Loucy (cell line): Measurements from ENCODE around the gene ANKFY1.

Experiments used
- H2AFZ ChIP-seq: fragments of 200-600 bp; sonication (generic); 2 replicates; pipeline ENCODE4 v1.6.0; 2016; ENCODE audit warnings: antibody characterized with exemption, mild to moderate bottlenecking, low read length, moderate library complexity
- H3F3A ChIP-seq: fragments of 200-600 bp; 2 replicates; pipeline ENCODE4 v1.6.0; 2016; ENCODE audit warnings: antibody characterized with exemption, low read depth, mild to moderate bottlenecking
- H3K27me3 ChIP-seq: fragments of 200-600 bp; sonication (generic); 2 replicates; pipeline ENCODE4 v1.6.1; 2014; ENCODE audit warnings: low read length, mild to moderate bottlenecking; ENCODE audit not compliant: insufficient read depth, poor library complexity, severe bottlenecking
- H3K36me3 ChIP-seq: fragments of 200-600 bp; sonication (generic); 2 replicates; pipeline ENCODE4 v1.6.1; 2016; ENCODE audit warnings: low read length; ENCODE audit not compliant: insufficient read depth
- H3K4me1 ChIP-seq: fragments of 200-600 bp; sonication (generic); 2 replicates; pipeline ENCODE4 v1.5.1; 2014; ENCODE audit warnings: low read length, mild to moderate bottlenecking; ENCODE audit not compliant: insufficient read depth, poor library complexity, severe bottlenecking
- H3K4me2 ChIP-seq: fragments of 200-600 bp; sonication (generic); 2 replicates; pipeline ENCODE4 v1.6.0; 2014; ENCODE audit warnings: antibody characterized with exemption, low read length, low read depth, mild to moderate bottlenecking; ENCODE audit not compliant: poor library complexity, severe bottlenecking
- H3K4me3 ChIP-seq: fragments of 200-600 bp; sonication (generic); 2 replicates; pipeline ENCODE4 v1.5.1; 2014; ENCODE audit warnings: low read length, mild to moderate bottlenecking, mixed read lengths; ENCODE audit not compliant: poor library complexity, severe bottlenecking
- H3K79me2 ChIP-seq: fragments of 200-600 bp; sonication (generic); 2 replicates; pipeline ENCODE4 v1.6.1; 2014; ENCODE audit warnings: low read length; ENCODE audit not compliant: insufficient read depth
- H3K9ac ChIP-seq: fragments of 200-600 bp; sonication (generic); 2 replicates; pipeline ENCODE4 v1.6.0; 2014; ENCODE audit warnings: mild to moderate bottlenecking, low read depth, low read length, moderate library complexity; ENCODE audit not compliant: poor library complexity, severe bottlenecking
- H3K9me2 ChIP-seq: fragments of 200-600 bp; sonication (generic); replicated peaks from 2 replicates; pipeline ENCODE4 v1.6.1; 2016; ENCODE audit warnings: low read depth, low read length, mixed read lengths
- H3K9me3 ChIP-seq: fragments of 200-600 bp; sonication (generic); 2 replicates; pipeline ENCODE4 v1.6.1; 2014; ENCODE audit warnings: mild to moderate bottlenecking, antibody characterized with exemption, low read length, low read depth; ENCODE audit not compliant: insufficient read depth
- H4K20me1 ChIP-seq: fragments of 200-600 bp; sonication (generic); 2 replicates; pipeline ENCODE4 v1.6.0; 2014; ENCODE audit warnings: antibody characterized with exemption, low read length, mild to moderate bottlenecking; ENCODE audit not compliant: insufficient read depth, poor library complexity, severe bottlenecking
- CTCF ChIP-seq: fragments of 200-600 bp; sonication (generic); conservative IDR thresholded peaks from 2 replicates; pipeline ENCODE4 v1.5.1; 2014; ENCODE audit warnings: mild to moderate bottlenecking, antibody characterized with exemption, low read length
- EZH2phosphoT487 ChIP-seq: fragments of 200-600 bp; IDR thresholded peaks from 2 replicates; pipeline ENCODE4 v1.6.1; 2018; ENCODE audit warnings: antibody characterized with exemption, mild to moderate bottlenecking, moderate library complexity, borderline replicate concordance

The ANKFY1 gene

GRCh38 chr17:4248504-4249277, 15.1 kb downstream of the ANKFY1 start:
- no peak overlapping the region for H3K9ac ChIP-seq
- no peak overlapping the region for H3K4me2 ChIP-seq
- no peaks in the 10 kb centered on the region for H3K9me2 ChIP-seq
- H3K4me1 ChIP-seq = peaks cover 2% of the 10 kb centered on the region
- peaks cover 93% of the 10 kb centered on the region for H3K79me2 ChIP-seq
- peaks cover 11% of the 10 kb centered on the region; the same call in 1 of the 2 replicates for H3K36me3 ChIP-seq
- H3F3A ChIP-seq = no peaks in the 10 kb centered on the region
- TF ChIP-seq EZH2phosphoT487 (no peak), CTCF (no peak)
- no peaks in the 10 kb centered on the region for H3K9me3 ChIP-seq
- H2AFZ ChIP-seq = no peak overlapping the region
- H4K20me1 ChIP-seq = peaks cover 23% of the 10 kb centered on the region
- no peak overlapping the region for H3K4me3 ChIP-seq
- no peaks in the 10 kb centered on the region for H3K27me3 ChIP-seq

GRCh38 chr17:4247971-4248388, 15.8 kb downstream of the ANKFY1 start:
- TF ChIP-seq CTCF = no peak
- TF ChIP-seq EZH2phosphoT487 = no peak
- Histone ChIP-seq H3K79me2 (peaks cover 91% of the 10 kb centered on the region), H3K9ac (no peak overlapping the region), H3K4me1 (peaks cover 2% of the 10 kb centered on the region), H2AFZ (no peak overlapping the region), H3K9me3 (no peaks in the 10 kb centered on the region), H3K27me3 (no peaks in the 10 kb centered on the region), H3K4me3 (no peak overlapping the region), H4K20me1 (peaks cover 23% of the 10 kb centered on the region), H3K4me2 (no peak overlapping the region), H3K36me3 (peaks cover 11% of the 10 kb centered on the region; the same call in 1 of the 2 replicates), H3F3A (no peaks in the 10 kb centered on the region), H3K9me2 (no peaks in the 10 kb centered on the region)

- Histone ChIP-seq H3K79me2 (peaks cover 86% of the 10 kb centered on the region), H4K20me1 (peaks cover 23% of the 10 kb centered on the region), H3K9me2 (no peaks in the 10 kb centered on the region), H3F3A (no peaks in the 10 kb centered on the region), H3K9ac (no peak overlapping the region), H2AFZ (no peak overlapping the region), H3K4me2 (no peak overlapping the region), H3K36me3 (peaks cover 11% of the 10 kb centered on the region; the same call in 1 of the 2 replicates), H3K4me1 (peaks cover 2% of the 10 kb centered on the region), H3K9me3 (no peaks in the 10 kb centered on the region), H3K27me3 (no peaks in the 10 kb centered on the region), H3K4me3 (no peak overlapping the region)
- TF ChIP-seq CTCF = 0 out of 2 replicates have a peak, but pooled peaks have one; percentile 11
- no peak for TF ChIP-seq EZH2phosphoT487
Observed at GRCh38 chr17:4247361-4247970, 16.3 kb downstream of the ANKFY1 start.
